HepG2 (cell line): ENCODE results near the gene ANTKMT. TPM values are rescaled to one million over a fixed set of nuclear protein-coding genes. Genes with fewer than 3 reads are reported as not detected.

Source experiments
- AGO1 ChIP-seq: fragments of 200-400 bp; formaldehyde crosslinking; IDR thresholded peaks from 2 replicates; pipeline ENCODE4 v1.6.1; 2017; ENCODE audit warnings: mild to moderate bottlenecking, low read depth, low read length, moderate library complexity; ENCODE audit not compliant: poor library complexity, severe bottlenecking
- ATM ChIP-seq: fragments of 450-650 bp; IDR thresholded peaks from 2 replicates; pipeline ENCODE4 v1.7.1; 2017; ENCODE audit warnings: mild to moderate bottlenecking, borderline replicate concordance
- CBFB ChIP-seq: sonication (generic); formaldehyde crosslinking; IDR thresholded peaks from 2 replicates; pipeline ENCODE4 v1.4.0; 2020; ENCODE audit warnings: missing genetic modification reagents
- ERF ChIP-seq: IDR thresholded peaks from 2 replicates; pipeline ENCODE4 v1.6.1; 2018; ENCODE audit warnings: missing biosample characterization, missing genetic modification reagents
- GTF2F1 ChIP-seq: fragments of 150-350 bp; IDR thresholded peaks from 2 replicates; pipeline ENCODE4 v1.6.1; 2014; ENCODE audit warnings: low read length
- HNRNPH1 ChIP-seq: fragments of 200-400 bp; formaldehyde crosslinking; optimal IDR thresholded peaks from 2 replicates; pipeline ENCODE3; 2017; ENCODE audit warnings: mild to moderate bottlenecking, low read depth, low read length
- HOXA3 ChIP-seq: sonication (generic); formaldehyde crosslinking; IDR thresholded peaks from 2 replicates; pipeline ENCODE4 v1.5.0; 2020; ENCODE audit warnings: missing genetic modification reagents
- IRF9 ChIP-seq: sonication (generic); formaldehyde crosslinking; IDR thresholded peaks from 2 replicates; pipeline ENCODE4 v1.8.0; 2022; ENCODE audit warnings: missing genetic modification reagents, mild to moderate bottlenecking, borderline replicate concordance
- KDM3A ChIP-seq: IDR thresholded peaks from 2 replicates; pipeline ENCODE4 v1.6.1; 2018; ENCODE audit warnings: low read depth, missing compliant biosample characterization
- MED13 ChIP-seq: sonication (generic); formaldehyde crosslinking; IDR thresholded peaks from 2 replicates; pipeline ENCODE4 v1.5.0; 2020; ENCODE audit warnings: missing genetic modification reagents
- MIXL1 ChIP-seq: IDR thresholded peaks from 2 replicates; pipeline ENCODE4 v1.6.1; 2016
- MTA1 ChIP-seq: sonication (generic); formaldehyde crosslinking; IDR thresholded peaks from 2 replicates; pipeline ENCODE4 v1.4.0; 2020; ENCODE audit warnings: missing genetic modification reagents, mild to moderate bottlenecking, borderline replicate concordance
- MYPOP ChIP-seq: sonication (generic); formaldehyde crosslinking; IDR thresholded peaks from 2 replicates; pipeline ENCODE4 v1.8.1; 2023; ENCODE audit warnings: mild to moderate bottlenecking, moderate library complexity, missing genetic modification reagents
- NFE2L1 ChIP-seq: sonication (generic); formaldehyde crosslinking; IDR thresholded peaks from 2 replicates; pipeline ENCODE4 v1.4.0; 2020; ENCODE audit warnings: missing genetic modification reagents, mild to moderate bottlenecking, borderline replicate concordance
- PHF8 ChIP-seq: sonication (generic); formaldehyde crosslinking; IDR thresholded peaks from 2 replicates; pipeline ENCODE4 v1.5.0; 2020; ENCODE audit warnings: missing genetic modification reagents
- RBAK ChIP-seq: sonication (generic); formaldehyde crosslinking; IDR thresholded peaks from 2 replicates; pipeline ENCODE4 v1.5.1; 2020; ENCODE audit warnings: mild to moderate bottlenecking, missing genetic modification reagents
- RXRA ChIP-seq: sonication (generic); formaldehyde crosslinking; IDR thresholded peaks from 2 replicates; pipeline ENCODE4 v1.5.1; 2020; ENCODE audit warnings: missing genetic modification reagents
- SP140L ChIP-seq: sonication (generic); formaldehyde crosslinking; IDR thresholded peaks from 2 replicates; pipeline ENCODE4 v1.4.0; 2020; ENCODE audit warnings: missing genetic modification reagents, borderline replicate concordance
- TCF7 ChIP-seq: sonication (generic); IDR thresholded peaks from 2 replicates; pipeline ENCODE4 v1.6.1; 2016; ENCODE audit warnings: antibody characterized with exemption, low read depth
- U2AF2 ChIP-seq: fragments of 200-400 bp; formaldehyde crosslinking; IDR thresholded peaks from 2 replicates; pipeline ENCODE4 v1.6.1; 2017; ENCODE audit warnings: low read depth, mild to moderate bottlenecking, low read length
- ZFP36L1 ChIP-seq: sonication (generic); formaldehyde crosslinking; IDR thresholded peaks from 2 replicates; pipeline ENCODE4 v1.8.0; 2022; ENCODE audit warnings: mild to moderate bottlenecking, missing genetic modification reagents, moderate library complexity
- ZFP62 ChIP-seq: sonication (generic); formaldehyde crosslinking; IDR thresholded peaks from 2 replicates; pipeline ENCODE4 v1.4.0; 2020; ENCODE audit warnings: missing genetic modification reagents
- ZNF232 ChIP-seq: sonication (generic); formaldehyde crosslinking; IDR thresholded peaks from 2 replicates; pipeline ENCODE4 v1.4.0; 2020; ENCODE audit warnings: missing genetic modification reagents, borderline replicate concordance
- ZNF234 ChIP-seq: sonication (generic); formaldehyde crosslinking; conservative IDR thresholded peaks from 2 replicates; pipeline ENCODE4 v1.5.1; 2020; ENCODE audit warnings: mild to moderate bottlenecking, missing genetic modification reagents
- ZNF674 ChIP-seq: sonication (generic); formaldehyde crosslinking; IDR thresholded peaks from 2 replicates; pipeline ENCODE4 v1.5.0; 2020; ENCODE audit warnings: low read depth, mild to moderate bottlenecking, missing genetic modification reagents
- ZSCAN9 ChIP-seq: IDR thresholded peaks from 2 replicates; pipeline ENCODE4 v1.6.1; 2016; ENCODE audit warnings: borderline replicate concordance
- polyA plus RNA-seq, 8 experiments: library from polyadenylated mRNA; depleted of rRNA in 3 of 8; stranded (reverse) in 7 of 8; unstranded in 1 of 8; fragments of >200 nt; fragmentation: Illumina TruSeq in 4 of 8; extraction: Trizol in 4 of 8; gene quantifications; 2 replicates each; pipeline versions ENCODE4 v1.2.1 to v1.2.3, GENCODE V29; 2011 to 2016; ENCODE audit warnings: low read depth in 4 of 8, missing spikeins in 1 of 8, mixed read lengths in 1 of 8; ENCODE audit not compliant: insufficient read depth in 1 of 8
- total RNA-seq, 5 experiments: library from RNA; depleted of rRNA; stranded (reverse); fragments of >200 nt; fragmentation: Illumina TruSeq; extraction: Trizol; gene quantifications; 2 replicates each; pipeline ENCODE4 v1.2.3, GENCODE V29; 2016; ENCODE audit warnings: low read depth in 1 of 5
- TF ChIP-seq, protein P1 (sequence below): sonication (generic); formaldehyde crosslinking; IDR thresholded peaks from 2 replicates; pipeline ENCODE4 v1.8.1; 2023; ENCODE audit warnings: mild to moderate bottlenecking, missing genetic modification reagents
- TF ChIP-seq, protein P2 (sequence below): sonication (generic); formaldehyde crosslinking; IDR thresholded peaks from 2 replicates; pipeline ENCODE4 v1.4.0; 2020; ENCODE audit warnings: missing genetic modification reagents

The ANTKMT gene
- total and polyA plus RNA-seq, 2 of the 13 experiments (the other 11 are each of a cell fraction or from before 2014, with no cell fraction given) = 7.5 to 47.8 TPM

DNA sequence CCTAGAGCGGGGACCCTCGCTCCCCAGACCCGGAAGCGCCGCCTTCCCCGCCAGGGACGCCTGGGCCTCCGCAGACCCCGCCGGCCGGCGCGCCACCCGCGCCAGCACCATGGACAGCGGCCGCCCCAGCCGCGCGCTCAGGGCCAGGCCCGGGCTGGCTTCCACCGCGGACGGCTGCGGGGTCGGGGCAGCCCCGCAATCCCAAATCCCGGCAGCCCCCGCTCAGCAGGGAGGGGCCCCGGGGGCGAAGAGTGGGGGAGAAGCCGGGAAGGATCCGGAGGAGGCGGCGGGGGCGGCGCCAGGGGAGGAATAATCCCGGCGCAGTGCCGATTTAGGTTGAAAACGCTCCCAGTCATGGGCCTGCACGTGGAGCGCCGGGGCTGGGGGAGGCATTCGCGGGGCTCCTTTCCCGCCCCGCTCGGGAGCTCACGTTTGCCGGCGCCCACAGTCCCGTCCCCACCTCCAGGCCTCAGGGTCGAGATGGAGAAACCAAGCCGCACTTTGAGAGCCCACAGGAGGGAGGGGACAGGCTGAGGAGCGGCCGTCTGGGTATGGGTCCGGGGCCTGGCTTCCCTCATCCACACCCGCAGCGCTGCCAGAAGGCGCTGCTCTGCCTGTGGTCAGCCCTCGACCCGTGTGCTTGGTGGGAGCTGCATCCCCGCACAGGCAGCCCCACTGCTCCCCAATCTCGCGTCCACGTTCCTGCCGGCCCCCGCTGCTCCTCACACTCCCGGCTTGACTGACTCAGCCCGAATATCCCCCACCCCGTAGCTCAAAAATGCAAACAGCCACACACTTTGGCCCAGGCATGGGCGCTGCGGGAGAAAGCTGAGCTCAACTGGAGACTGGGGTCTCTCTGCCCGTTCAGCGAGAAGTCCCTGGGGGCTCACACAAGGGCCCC lies 20.0 kb upstream of the ANTKMT start (continued):
- TF ChIP-seq ZFP36L1 (no peak), KDM3A (CRISPR knock-in tag) (no peak), ZFP62 (CRISPR knock-in tag) (no peak), MED13 (CRISPR knock-in tag) (no peak), CBFB (CRISPR knock-in tag) (no peak), AGO1 (no peak), HNRNPH1 (no peak), IRF9 (CRISPR knock-in tag) (no peak), ATM (no peak), TCF7 (no peak), MIXL1 (CRISPR knock-in tag) (peak; percentile 30; the same call in 1 of the 2 replicates), RXRA (CRISPR knock-in tag) (no peak), MYPOP (no peak), U2AF2 (no peak), ZNF232 (CRISPR knock-in tag) (peak; percentile 73; the same call in 1 of the 2 replicates), HOXA3 (CRISPR knock-in tag) (peak; percentile 60), RBAK (CRISPR knock-in tag) (no peak), PHF8 (CRISPR knock-in tag) (no peak), ZSCAN9 (CRISPR knock-in tag) (peak; percentile 69; the same call in 1 of the 2 replicates), NFE2L1 (CRISPR knock-in tag) (no peak), MTA1 (no peak), GTF2F1 (no peak), SP140L (no peak), ZNF674 (CRISPR knock-in tag) (no peak), ERF (peak; percentile 57; the same call in 1 of the 2 replicates), ZNF234 (no peak)
- TF ChIP-seq, protein P1, sequence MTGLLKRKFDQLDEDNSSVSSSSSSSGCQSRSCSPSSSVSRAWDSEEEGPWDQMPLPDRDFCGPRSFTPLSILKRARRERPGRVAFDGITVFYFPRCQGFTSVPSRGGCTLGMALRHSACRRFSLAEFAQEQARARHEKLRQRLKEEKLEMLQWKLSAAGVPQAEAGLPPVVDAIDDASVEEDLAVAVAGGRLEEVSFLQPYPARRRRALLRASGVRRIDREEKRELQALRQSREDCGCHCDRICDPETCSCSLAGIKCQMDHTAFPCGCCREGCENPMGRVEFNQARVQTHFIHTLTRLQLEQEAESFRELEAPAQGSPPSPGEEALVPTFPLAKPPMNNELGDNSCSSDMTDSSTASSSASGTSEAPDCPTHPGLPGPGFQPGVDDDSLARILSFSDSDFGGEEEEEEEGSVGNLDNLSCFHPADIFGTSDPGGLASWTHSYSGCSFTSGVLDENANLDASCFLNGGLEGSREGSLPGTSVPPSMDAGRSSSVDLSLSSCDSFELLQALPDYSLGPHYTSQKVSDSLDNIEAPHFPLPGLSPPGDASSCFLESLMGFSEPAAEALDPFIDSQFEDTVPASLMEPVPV (CRISPR knock-in tag) = no peak
- TF ChIP-seq, protein P2, sequence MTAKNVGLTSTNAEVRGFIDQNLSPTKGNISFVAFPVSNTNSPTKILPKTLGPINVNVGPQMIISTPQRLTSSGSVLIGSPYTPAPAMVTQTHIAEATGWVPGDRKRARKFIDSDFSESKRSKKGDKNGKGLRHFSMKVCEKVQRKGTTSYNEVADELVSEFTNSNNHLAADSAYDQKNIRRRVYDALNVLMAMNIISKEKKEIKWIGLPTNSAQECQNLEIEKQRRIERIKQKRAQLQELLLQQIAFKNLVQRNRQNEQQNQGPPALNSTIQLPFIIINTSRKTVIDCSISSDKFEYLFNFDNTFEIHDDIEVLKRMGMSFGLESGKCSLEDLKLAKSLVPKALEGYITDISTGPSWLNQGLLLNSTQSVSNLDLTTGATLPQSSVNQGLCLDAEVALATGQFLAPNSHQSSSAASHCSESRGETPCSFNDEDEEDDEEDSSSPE = no peak
